Tibial nerve (tissue), 4 donors: Measurements from ENCODE around the gene SRGAP2B.
"Not testable (repeated sequence)": the region's sequence is repeated elsewhere in the genome, so short reads cannot be mapped to it uniquely, and the experiment has no call there.

Source experiments
- CTCF ChIP-seq, 5 experiments: fragments of 200-600 bp in 3 of 5; fragments of 450-650 bp in 2 of 5; sonication (generic) in 3 of 5; IDR thresholded peaks; one replicate each; pipeline ENCODE4 v1.5.1; 2016 to 2019; ENCODE audit warnings: antibody characterized with exemption in 5 of 5, mild to moderate bottlenecking in 3 of 5, moderate library complexity in 2 of 5
- EP300 ChIP-seq, 2 donors: sonication (generic); formaldehyde crosslinking; IDR thresholded peaks; one replicate each; pipeline ENCODE4 v1.6.1; 2017; ENCODE audit warnings: antibody characterized with exemption in 2 of 2, mild to moderate bottlenecking in 1 of 2
- POLR2A ChIP-seq, 2 donors: fragments of 450-650 bp; IDR thresholded peaks; one replicate each; pipeline ENCODE4 v1.6.1; 2017; ENCODE audit warnings: antibody characterized with exemption in 2 of 2, mild to moderate bottlenecking in 2 of 2, moderate library complexity in 2 of 2

- not testable (repeated sequence) for TF ChIP-seq CTCF, POLR2A, EP300 (IDR thresholded peaks at IDR 0.05)
Observed at GRCh38 chr1:144917154-144918026, 177.7 kb downstream of the SRGAP2B start.
